ENCODE data around the gene RAX.

The RAX gene

DNA sequence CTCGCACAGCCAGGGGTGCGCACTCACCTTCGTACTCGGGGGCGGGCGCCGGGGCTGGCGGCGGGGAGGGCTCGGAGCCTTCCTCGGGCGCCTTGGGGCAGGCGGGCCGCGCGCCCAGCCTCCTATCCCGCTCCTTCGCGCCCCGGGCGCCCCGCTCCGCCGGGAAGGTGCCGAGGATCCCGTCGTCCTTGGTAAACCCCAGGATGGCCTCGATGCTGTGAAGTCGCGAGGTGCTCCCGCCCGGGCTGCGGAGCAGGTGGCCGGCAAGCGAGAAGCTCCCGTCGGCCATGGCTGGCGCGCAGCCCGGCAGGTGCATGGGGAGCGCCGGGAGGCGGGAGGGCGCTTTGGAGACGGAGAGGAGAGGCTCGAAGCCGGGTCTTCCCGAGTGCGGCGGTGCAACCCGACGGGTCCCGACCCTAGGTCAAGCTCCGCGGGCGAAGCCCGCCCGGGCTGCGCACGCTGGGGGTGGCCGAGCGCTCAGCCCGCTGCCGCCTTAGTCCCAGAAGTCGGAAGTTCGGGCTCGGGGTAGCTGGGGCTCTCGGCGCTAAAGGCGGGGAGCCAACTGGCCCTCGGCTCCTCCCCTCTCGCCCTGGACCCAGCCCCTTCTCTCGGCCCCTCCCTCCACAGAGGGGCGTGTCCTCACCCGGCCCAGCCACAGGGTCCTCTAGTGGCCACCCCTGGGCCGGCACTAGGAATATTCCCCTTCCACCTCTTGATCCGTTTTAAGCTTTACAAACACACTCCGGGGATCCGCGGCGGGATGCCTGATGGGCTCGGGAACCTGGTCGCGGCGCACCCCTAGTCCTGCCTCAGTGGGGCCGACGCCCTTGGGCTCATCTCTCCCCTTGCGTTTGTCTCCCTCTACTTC lies at the start of gene RAX:
RAX (minus strand) TSS at position 564 of the 868 bp plus-strand sequence; CDS start at position 316, 248 bp downstream.
- DNase-seq (ENCODE audit: low read depth, low spot score) = no peak

GRCh38 chr18:59318460-59319050 lies 45.3 kb upstream of the RAX start, which contains the start of gene CPLX4:
CPLX4 (minus strand) TSS chr18:59318649; CDS start chr18:59318462, 187 bp downstream.
- no peak for DNase-seq (ENCODE audit: low read depth, low spot score)

DNA sequence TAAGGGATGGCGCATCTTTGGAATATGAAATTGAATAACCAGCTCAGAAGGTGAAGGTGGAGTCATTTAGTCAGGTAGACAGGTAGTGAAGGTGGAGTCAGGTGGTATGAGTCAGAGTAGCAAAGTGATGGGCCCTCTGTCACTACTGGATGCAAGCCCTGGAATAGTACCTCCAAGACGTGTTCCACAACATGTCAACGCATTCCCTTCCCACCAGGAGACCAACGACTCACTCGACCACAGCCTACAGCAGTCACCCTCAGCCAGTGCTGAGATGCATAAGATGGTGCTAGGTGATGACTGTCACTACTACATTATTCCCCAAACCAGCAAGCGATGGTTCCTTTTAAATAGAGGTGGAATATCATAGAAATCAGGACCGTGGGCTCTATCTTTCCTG lies 38.4 kb upstream of the RAX start:
- DNase-seq (ENCODE audit: low read depth, low spot score) = no peak

GRCh38 chr18:59308938-59309260 lies 35.6 kb upstream of the RAX start:
- DNase-seq (ENCODE audit: low read depth, low spot score) = no peak

GRCh38 chr18:59308248-59308937 lies 35.1 kb upstream of the RAX start:
- peak; percentile 37 for DNase-seq (ENCODE audit: low read depth, low spot score)

DNA sequence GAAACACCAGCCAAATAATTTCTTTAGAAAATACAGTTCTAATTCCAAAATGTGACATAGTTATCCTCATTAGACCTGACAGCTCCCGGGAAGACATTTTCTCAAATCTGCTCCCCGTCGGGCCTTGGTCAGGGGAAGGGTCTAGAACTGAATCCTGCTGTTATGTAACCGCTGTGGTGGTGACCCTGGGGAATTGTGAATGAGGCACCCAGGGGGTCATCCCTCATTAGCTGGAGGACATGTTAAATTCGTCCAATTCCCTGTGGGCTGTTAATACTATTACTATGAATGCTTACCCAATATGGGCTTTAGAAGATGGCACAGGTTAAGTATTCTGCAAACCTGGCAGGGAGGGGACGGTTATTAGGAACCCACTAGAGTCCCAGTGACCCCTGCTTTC lies 33.4 kb upstream of the RAX start:
- no peak for DNase-seq (ENCODE audit: low read depth, low spot score)

DNA sequence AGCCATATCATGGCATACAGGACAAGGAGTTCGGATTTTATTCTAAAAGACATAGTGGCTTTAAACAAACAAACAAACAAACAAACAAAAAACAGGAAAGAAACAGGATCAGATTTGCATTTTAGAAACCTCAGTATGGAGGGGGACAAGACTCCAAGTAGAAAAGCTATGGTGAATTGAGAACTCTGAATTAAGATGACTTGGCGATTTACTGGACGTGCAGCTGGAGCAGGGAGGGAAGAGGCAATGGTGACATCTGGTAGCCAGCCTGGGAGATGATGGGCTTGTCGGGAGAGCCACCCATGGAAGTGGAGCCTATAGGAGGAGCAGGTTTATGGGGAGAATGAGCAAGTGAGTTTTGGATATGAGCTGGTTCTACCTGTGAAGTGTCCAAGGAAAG lies 32.0 kb upstream of the RAX start:
- DNase-seq (ENCODE audit: low read depth, low spot score) = no peak

GRCh38 chr18:59303656-59304195 lies 30.5 kb upstream of the RAX start:
- no peak for DNase-seq (ENCODE audit: low read depth, low spot score)

GRCh38 chr18:59303006-59303405 lies 29.8 kb upstream of the RAX start:
- DNase-seq (ENCODE audit: low read depth, low spot score) = no peak

DNA sequence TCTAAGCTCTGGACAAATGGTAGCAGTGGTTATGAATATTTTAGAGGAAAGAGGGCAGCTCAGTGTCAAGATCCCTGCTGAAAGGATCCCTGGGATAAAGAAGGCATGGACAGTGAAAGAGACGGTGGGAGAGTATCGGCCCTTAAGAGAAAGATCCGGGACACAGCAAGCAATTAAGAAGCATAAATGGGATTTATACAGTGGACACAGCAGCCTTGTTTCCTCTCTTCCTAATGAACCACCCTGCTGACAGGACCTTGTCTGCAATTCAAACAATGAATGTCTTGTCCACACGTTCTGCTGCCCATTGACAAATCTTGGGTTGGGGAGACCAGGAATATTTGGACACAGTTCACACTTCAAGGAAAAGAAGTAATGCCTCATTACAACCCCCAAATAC lies 28.7 kb upstream of the RAX start:
- DNase-seq (ENCODE audit: low read depth, low spot score) = no peak

- no peak for DNase-seq (ENCODE audit: low read depth, low spot score)
These were observed 27.5 kb upstream of the RAX start for GRCh38 chr18:59300676-59301285.

DNA sequence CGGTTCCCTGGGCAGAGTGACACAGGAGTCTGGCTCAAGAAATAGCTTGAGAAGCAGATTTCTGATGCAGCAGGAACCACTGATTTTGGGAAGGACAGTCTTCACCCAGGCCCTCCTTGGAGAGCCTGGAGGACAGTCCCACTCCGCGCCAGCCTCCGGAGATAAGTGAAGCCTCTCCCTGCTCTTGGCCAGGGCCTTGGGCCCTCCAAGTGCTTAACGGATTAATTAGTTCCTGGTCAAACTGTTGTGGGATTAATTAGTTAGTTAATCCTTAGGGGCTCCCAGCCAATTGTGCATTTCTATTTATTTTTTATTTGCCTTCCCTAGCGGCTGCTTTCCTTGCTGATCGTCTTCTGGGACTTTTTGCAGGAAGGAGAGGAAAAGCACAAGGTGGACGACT lies 25.6 kb upstream of the RAX start:
- DNase-seq (ENCODE audit: low read depth, low spot score) = no peak

- DNase-seq (ENCODE audit: low read depth, low spot score) = no peak
These were observed 20.1 kb upstream of the RAX start for GRCh38 chr18:59293317-59293716.

DNA sequence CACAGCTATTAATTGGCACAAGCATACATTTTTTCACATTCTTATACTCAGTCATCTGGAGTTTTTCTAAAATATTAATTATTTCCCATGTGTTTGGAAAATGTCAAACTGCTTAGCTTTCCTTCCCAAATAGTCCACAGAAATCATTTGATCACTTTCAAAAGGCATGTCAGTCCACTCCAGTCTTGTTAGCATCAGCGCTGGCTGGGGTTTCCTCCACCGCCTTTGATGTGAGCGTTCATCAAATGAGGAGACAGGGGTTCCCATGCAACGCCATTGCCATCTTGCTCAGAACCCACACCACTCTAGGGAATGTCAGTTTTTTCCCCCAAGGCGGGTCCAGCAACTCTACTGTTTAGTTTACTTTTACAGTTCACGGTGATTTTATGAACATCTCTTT lies 13.1 kb upstream of the RAX start:
- no peak for DNase-seq (ENCODE audit: low read depth, low spot score)

- no peak for DNase-seq (ENCODE audit: low read depth, low spot score)
These were observed 9.1 kb upstream of the RAX start for GRCh38 chr18:59282341-59282740.

- DNase-seq (ENCODE audit: low read depth, low spot score) = no peak
These were observed 6.5 kb upstream of the RAX start for GRCh38 chr18:59279722-59280121.

- DNase-seq (ENCODE audit: low read depth, low spot score) = no peak
These were observed 5.9 kb upstream of the RAX start for GRCh38 chr18:59279193-59279592.

GRCh38 chr18:59278793-59279192 lies 5.5 kb upstream of the RAX start:
- no peak for DNase-seq (ENCODE audit: low read depth, low spot score)

GRCh38 chr18:59276047-59276446 lies 2.8 kb upstream of the RAX start:
- no peak for DNase-seq (ENCODE audit: low read depth, low spot score)

DNA sequence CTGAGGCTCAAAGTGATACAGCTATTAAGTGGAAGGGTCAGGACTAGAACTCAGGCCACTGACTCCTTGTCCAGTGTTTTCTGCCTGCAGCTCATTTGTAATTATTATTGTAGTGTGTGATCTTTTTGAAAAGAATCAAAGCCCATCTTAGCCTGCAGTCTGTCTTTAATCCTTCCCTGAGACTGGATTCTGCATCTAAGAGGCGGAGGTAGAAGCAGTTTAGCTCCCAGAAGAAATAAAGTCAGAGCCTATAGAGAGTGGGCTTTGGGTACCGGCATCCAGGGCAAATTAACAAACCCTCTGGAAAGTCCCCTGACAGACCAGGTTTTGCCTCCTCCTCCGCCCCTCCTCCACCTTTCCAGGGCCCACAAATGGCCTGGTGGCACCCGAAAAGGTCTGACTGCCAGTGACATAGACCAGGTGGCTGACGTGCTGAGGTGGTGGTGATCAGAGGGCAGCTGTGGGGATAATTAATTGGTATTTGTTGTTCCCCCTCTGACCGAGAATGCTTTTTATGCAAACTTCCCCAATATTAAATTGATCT lies 2.2 kb upstream of the RAX start:
- no peak for DNase-seq (ENCODE audit: low read depth, low spot score)

DNA sequence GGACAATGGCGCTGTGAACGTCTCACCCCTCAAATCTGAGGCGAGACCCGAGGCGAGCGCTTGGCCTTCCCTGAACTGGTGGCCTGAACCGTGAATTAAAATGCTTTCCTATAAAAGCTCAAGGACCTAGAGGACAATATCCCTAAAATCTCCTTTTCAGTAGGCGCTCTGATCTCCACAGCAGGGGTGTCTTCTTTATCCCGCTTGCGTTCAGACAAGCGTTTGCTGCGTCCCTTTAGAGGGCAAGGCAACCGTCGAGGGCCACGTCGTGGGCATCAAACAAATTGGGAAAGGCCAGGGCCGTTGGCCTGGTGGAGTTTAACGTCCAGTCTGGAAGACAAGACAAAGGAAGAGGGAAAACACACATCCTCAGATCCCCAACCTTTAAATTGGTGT lies 1.3 kb upstream of the RAX start:
- DNase-seq (ENCODE audit: low read depth, low spot score) = no peak

Data from activated CD4-positive, CD25-positive, alpha-beta regulatory T cell treated with anti-CD3 and anti-CD28 coated beads, Interleukin-2, amount 50 U/mL, for 16 hours (primary cell).